Natural killer cell (primary cell): Measurements from ENCODE around the gene MYH7. TPM values are rescaled to one million over a fixed set of nuclear protein-coding genes. Genes with fewer than 3 reads are reported as not detected.
"Not testable (repeated sequence)": the region's sequence is repeated elsewhere in the genome, so short reads cannot be mapped to it uniquely, and the experiment has no call there.

ENCODE experiments used
- ATAC-seq, 3 donors: fragments of 150-1000 bp in 2 of 3; fragments of 200-7000 bp in 1 of 3; cut with Tn5 transposase; 1 replicate in 1 of 3; 2 replicates in 2 of 3; pipeline ENCODE4 v1.10.0; 2021; ENCODE audit warnings: mild to moderate bottlenecking in 2 of 3, moderate library complexity in 2 of 3
- DNase-seq, 2 donors: peaks; one replicate each; pipeline versions ENCODE4 v3.0.0 to v3.0.0-alpha.2; 2013 to 2021; ENCODE audit warnings: mixed read lengths in 1 of 2
- H3K27ac ChIP-seq: one replicate; pipeline ENCODE4 v1.5.1; 2013; ENCODE audit warnings: mild to moderate bottlenecking, low read length
- H3K27me3 ChIP-seq: one replicate; pipeline ENCODE4 v1.6.1; 2013; ENCODE audit warnings: low read length; ENCODE audit not compliant: control insufficient read depth, insufficient read depth
- H3K36me3 ChIP-seq: one replicate; pipeline ENCODE4 v1.6.1; 2013; ENCODE audit warnings: low read length; ENCODE audit not compliant: control insufficient read depth, insufficient read depth
- H3K4me1 ChIP-seq: one replicate; pipeline ENCODE4 v1.6.1; 2013; ENCODE audit warnings: low read length; ENCODE audit not compliant: control insufficient read depth, insufficient read depth
- H3K4me3 ChIP-seq: one replicate; pipeline ENCODE4 v1.5.1; 2013; ENCODE audit warnings: low read length
- H3K9me3 ChIP-seq: one replicate; pipeline ENCODE4 v1.6.1; 2013; ENCODE audit warnings: low read length; ENCODE audit not compliant: control insufficient read depth, insufficient read depth
- H3K27ac Mint-ChIP-seq, 2 donors: one replicate each; pipeline ENCODE4 v1.8.0; 2022; ENCODE audit warnings: mild to moderate bottlenecking in 2 of 2, mixed read lengths in 2 of 2, moderate library complexity in 1 of 2
- H3K27me3 Mint-ChIP-seq, 2 donors: one replicate each; pipeline ENCODE4 v1.8.0; 2022; ENCODE audit warnings: low read depth in 2 of 2, mixed read lengths in 2 of 2
- H3K36me3 Mint-ChIP-seq: one replicate; pipeline ENCODE4 v1.8.0; 2022; ENCODE audit warnings: mixed read lengths
- H3K4me1 Mint-ChIP-seq, 2 donors: one replicate each; pipeline ENCODE4 v1.8.0; 2022; ENCODE audit warnings: mixed read lengths in 2 of 2
- H3K4me3 Mint-ChIP-seq: one replicate; pipeline ENCODE4 v1.8.0; 2022; ENCODE audit warnings: mild to moderate bottlenecking, moderate library complexity, mixed read lengths
- H3K9me3 Mint-ChIP-seq, 2 donors: one replicate each; pipeline ENCODE4 v1.8.0; 2022; ENCODE audit warnings: mixed read lengths in 2 of 2
- WGBS: methylation state at CpG from one replicate; pipeline ENCODE4 v1.1.7; 2013; ENCODE audit warnings: missing lambda C conversion rate; ENCODE audit not compliant: insufficient coverage; 5-methylcytosine and 5-hydroxymethylcytosine counted together
- intact Hi-C: fragments of 100-400 bp; cut with micrococcal nuclease; formaldehyde crosslinking; loops from one replicate; pipeline ENCODE4 v1.14.2; 2022
- total RNA-seq, 4 donors: library from RNA; stranded (reverse); fragments of 120-200 nt in 1 of 4; gene quantifications; one replicate each; pipeline versions ENCODE4 v1.2.3 to v1.2.4, GENCODE V29; 2013 to 2022
- TF ChIP-seq, protein P1 (sequence below): fragments of 200-600 bp; IDR thresholded peaks from one replicate; pipeline ENCODE4 v1.8.0; 2022; ENCODE audit warnings: antibody characterized with exemption

Gene MYH7
- total RNA-seq, 3 donors from 2014 or later (not counting 1 experiment from before 2014, with no cell fraction given), result not detected

DNA sequence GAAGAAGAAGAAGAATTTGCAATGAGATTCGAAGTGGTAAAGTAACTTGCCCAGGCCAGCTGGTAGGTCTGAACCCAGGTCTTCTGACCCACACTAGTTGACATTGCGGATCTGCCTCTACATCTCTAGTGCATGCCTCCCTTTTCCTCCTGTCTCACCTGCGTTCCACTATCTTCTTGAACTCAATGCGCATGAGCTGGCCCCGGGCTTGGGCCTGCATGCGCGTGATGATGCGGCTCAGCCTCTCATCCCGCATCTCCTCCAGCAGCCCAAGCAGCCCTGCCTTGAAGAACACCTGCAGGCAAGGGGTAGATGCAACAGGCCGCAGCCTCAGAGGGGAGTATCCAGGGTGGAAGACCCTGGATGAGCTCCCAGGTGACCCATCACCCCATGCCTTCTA is 39.3 kb downstream of the MYH7 start:
- no peaks in the 10 kb centered on the region for H3K4me1 ChIP-seq
- H3K36me3 Mint-ChIP-seq, result no peaks in the 10 kb centered on the region
- H3K9me3 ChIP-seq, result no peaks in the 10 kb centered on the region
- TF ChIP-seq, protein P1, sequence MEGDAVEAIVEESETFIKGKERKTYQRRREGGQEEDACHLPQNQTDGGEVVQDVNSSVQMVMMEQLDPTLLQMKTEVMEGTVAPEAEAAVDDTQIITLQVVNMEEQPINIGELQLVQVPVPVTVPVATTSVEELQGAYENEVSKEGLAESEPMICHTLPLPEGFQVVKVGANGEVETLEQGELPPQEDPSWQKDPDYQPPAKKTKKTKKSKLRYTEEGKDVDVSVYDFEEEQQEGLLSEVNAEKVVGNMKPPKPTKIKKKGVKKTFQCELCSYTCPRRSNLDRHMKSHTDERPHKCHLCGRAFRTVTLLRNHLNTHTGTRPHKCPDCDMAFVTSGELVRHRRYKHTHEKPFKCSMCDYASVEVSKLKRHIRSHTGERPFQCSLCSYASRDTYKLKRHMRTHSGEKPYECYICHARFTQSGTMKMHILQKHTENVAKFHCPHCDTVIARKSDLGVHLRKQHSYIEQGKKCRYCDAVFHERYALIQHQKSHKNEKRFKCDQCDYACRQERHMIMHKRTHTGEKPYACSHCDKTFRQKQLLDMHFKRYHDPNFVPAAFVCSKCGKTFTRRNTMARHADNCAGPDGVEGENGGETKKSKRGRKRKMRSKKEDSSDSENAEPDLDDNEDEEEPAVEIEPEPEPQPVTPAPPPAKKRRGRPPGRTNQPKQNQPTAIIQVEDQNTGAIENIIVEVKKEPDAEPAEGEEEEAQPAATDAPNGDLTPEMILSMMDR, result no peak
- no peak for DNase-seq
- no peak overlapping the region for H3K27ac Mint-ChIP-seq
- H3K9me3 Mint-ChIP-seq, result no peaks in the 10 kb centered on the region
- H3K4me3 ChIP-seq, result no peak overlapping the region
- no peaks in the 10 kb centered on the region for H3K27me3 ChIP-seq
- H3K27me3 Mint-ChIP-seq, result peaks cover 0 to 5% of the 10 kb centered on the region in 2 donors
- no peak for ATAC-seq
- intact Hi-C loops, result no loop called here
- WGBS, result 92% methylated on average over 10 of the region's 10 CpGs
- no peaks in the 10 kb centered on the region for H3K4me1 Mint-ChIP-seq
- no peak overlapping the region for H3K27ac ChIP-seq
- no peak overlapping the region for H3K4me3 Mint-ChIP-seq
- no peaks in the 10 kb centered on the region for H3K36me3 ChIP-seq

DNA sequence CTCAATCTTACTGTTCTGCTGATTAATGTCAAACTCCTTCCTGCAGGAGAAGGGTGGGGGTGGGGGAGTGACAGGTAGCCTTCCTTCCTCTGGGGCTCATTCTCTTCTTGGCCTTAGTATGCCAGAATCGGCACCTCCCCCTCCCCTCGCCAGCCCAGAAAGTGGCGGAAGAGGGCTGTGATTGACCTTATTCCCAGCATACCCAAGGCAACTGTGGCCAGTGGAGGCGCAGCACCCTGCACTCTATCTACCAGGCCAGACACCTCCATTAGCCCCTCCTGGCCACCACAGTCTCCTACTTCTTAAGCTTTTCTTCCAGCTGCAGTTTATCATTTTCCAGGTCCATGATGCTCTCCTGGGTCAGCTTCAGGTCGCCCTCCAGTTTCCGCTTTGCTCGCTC is 42.8 kb downstream of the MYH7 start:
- H3K4me3 Mint-ChIP-seq, result no peak overlapping the region
- TF ChIP-seq, protein P1, result no peak
- no peak overlapping the region for H3K27ac Mint-ChIP-seq
- DNase-seq (no peak), ATAC-seq (no peak)
- no peaks in the 10 kb centered on the region for H3K9me3 ChIP-seq
- no peak overlapping the region for H3K4me3 ChIP-seq
- no peaks in the 10 kb centered on the region for H3K9me3 Mint-ChIP-seq
- no peaks in the 10 kb centered on the region for H3K4me1 Mint-ChIP-seq
- intact Hi-C loops, result no loop called here
- no peaks in the 10 kb centered on the region for H3K36me3 ChIP-seq
- no peaks in the 10 kb centered on the region for H3K36me3 Mint-ChIP-seq
- no peaks in the 10 kb centered on the region for H3K4me1 ChIP-seq
- H3K27me3 ChIP-seq, result no peaks in the 10 kb centered on the region
- 84% methylated on average over 7 of the region's 7 CpGs for WGBS
- no peak overlapping the region for H3K27ac ChIP-seq
- peaks cover 0 to 11% of the 10 kb centered on the region in 2 donors for H3K27me3 Mint-ChIP-seq

DNA sequence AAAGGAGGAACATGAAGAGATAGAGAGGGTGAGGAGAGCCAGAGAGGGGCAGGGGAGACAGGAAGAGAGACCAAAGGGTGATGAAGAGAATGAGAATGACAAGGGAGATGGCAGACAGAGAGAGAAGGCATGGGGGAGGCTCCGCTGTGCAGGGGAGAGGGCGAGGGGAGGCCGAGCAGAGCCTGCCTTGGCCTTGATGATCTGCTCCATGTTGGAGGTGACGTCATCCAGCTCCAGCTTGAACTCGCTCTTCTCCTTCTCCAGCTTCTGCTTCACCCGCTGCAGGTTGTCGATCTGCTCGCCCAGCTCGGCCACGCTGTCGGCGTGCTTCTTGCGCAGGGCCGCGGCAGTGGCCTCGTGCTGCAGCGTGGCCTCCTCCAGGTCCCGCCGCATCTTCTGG is 45.6 kb downstream of the MYH7 start:
- H3K36me3 Mint-ChIP-seq, H3K4me3 ChIP-seq, H3K9me3 Mint-ChIP-seq, H3K27me3 ChIP-seq, H3K4me1 ChIP-seq, H3K4me3 Mint-ChIP-seq, H3K27ac ChIP-seq, H3K27ac Mint-ChIP-seq, ATAC-seq, H3K9me3 ChIP-seq, intact Hi-C loops, H3K4me1 Mint-ChIP-seq, DNase-seq, H3K36me3 ChIP-seq: not testable (repeated sequence)
- H3K27me3 Mint-ChIP-seq, result peaks cover 0 to 11% of the 10 kb centered on the region in 2 donors
- WGBS, result 100% methylated on average over 3 of the region's 19 CpGs

DNA sequence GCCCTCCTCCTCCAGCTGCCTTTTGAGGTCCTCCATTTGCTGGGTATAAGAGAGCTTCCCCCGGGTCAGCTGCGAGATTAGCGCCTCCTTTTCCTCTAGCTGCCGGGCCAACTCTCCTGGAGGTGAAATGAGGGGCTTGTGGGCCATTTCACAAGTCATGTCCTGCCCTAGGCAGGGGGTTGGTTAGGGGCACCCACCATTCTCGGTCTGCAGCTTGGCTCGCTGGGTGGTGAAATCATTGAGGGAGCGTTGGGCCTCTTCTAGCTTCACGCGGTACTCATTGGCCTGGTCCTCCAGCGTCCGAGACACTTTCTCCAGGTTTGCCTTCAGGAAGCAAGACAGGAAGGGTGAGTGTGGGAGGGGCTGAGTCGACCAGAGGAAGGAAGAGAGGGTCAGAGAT is 46.1 kb downstream of the MYH7 start:
- no peak overlapping the region for H3K4me3 Mint-ChIP-seq
- TF ChIP-seq, protein P1, result no peak
- no peaks in the 10 kb centered on the region for H3K4me1 Mint-ChIP-seq
- Histone ChIP-seq H3K9me3 (no peaks in the 10 kb centered on the region), H3K4me1 (no peaks in the 10 kb centered on the region), H3K27ac (no peak overlapping the region), H3K27me3 (no peaks in the 10 kb centered on the region), H3K4me3 (no peak overlapping the region), H3K36me3 (no peaks in the 10 kb centered on the region)
- H3K9me3 Mint-ChIP-seq, result no peaks in the 10 kb centered on the region
- H3K36me3 Mint-ChIP-seq, result no peaks in the 10 kb centered on the region
- intact Hi-C loops, result no loop called here
- no peak overlapping the region for H3K27ac Mint-ChIP-seq
- no peak for DNase-seq
- H3K27me3 Mint-ChIP-seq, result peaks cover 0 to 11% of the 10 kb centered on the region in 2 donors
- ATAC-seq, result no peak
- 69% methylated on average over 12 of the region's 12 CpGs for WGBS
